NCI-H1048 (cell line): ENCODE results near the gene FSTL4.
"Not testable (repeated sequence)": the region's sequence is repeated elsewhere in the genome, so short reads cannot be mapped to it uniquely, and the experiment has no call there.

Experiments used
- DNase-seq: peaks from one replicate; lab custom pipeline; 2025; lab: John Stamatoyannopoulos, UW

Gene FSTL4

GRCh38 chr5:133403741-133404364 is 208.5 kb downstream of the FSTL4 start:
- DNase-seq: no peak

- DNase-seq: no peak
Measured at GRCh38 chr5:133402775-133403174, 209.6 kb downstream of the FSTL4 start.

GRCh38 chr5:133401731-133402347 is 210.5 kb downstream of the FSTL4 start:
- no peak for DNase-seq

DNA sequence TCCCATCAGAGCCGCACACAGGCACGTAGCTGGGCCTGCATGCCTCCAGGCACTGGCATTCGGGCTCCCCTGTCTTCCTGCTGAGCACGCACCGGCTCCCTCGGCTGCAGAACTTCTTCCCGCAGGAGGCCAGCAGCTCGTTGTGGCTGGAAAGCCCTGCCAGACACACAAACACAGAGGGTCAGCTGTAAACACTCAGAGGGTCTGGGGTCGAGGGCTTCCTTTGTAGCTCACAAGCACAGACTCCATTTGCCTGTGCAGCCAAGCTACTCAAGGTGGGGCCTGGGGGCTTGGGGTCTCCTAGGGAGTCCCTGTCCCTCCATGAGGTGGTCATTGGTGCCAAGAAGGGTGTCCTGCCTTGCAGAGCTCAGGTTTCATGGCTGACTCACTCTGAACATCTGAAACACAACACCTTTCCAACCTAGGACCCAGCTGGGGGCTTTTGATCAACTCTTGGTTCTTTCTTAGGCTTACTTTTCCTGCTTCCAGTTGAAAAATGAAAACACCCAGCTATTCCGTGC is 211.4 kb downstream of the FSTL4 start:
- DNase-seq: no peak

DNA sequence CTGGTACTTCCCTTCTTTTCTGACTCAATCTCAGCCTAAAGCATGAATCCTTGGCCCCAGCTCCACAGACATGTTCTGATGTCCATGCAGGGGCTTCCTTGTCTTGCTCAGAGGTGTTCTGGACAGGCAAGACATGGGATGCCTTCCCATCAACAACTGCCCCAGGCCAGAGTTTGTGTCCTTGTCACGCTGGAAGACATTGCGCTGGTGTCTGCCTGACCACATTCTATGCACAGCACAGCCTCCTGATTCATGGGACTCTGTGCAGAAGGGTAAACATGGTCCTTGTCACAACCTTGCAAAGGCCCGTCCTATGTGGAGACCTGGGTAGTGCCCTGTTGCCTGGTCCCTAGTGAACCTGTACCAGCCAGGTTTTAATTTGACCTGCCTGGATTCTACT is 212.2 kb downstream of the FSTL4 start:
- no peak for DNase-seq

DNA sequence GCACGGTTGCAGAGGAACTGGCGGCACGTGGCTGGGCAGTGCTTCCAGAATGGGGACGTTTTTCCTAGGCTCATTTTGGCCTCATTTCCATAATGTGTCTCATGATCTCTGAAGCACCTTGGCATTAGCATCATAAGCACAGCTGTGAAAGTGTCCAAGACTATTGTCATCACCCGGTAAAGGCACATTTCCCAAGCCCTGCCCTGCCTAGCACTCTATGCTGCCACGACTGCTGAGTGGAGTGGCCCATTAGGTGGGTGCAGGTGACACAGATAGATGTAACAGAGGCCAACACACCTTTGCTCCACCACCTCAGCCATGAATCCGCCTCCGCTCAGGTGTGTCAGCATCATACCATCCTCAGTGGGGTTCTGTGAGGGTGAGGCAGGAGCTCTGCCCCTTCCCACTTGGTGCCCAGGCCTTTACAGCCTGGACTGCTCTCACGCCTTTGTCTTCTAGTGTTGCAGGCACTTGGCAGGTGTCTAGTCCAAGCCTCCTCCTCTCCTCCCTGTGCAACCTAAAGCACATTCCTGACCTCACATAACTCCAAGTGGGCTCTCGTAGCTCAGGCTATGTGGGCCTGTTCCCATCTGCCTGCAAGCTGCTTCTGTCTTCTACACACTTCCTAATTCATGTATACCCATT is 213.0 kb downstream of the FSTL4 start:
- no peak for DNase-seq

GRCh38 chr5:133398646-133399101 is 213.7 kb downstream of the FSTL4 start:
- no peak for DNase-seq

DNA sequence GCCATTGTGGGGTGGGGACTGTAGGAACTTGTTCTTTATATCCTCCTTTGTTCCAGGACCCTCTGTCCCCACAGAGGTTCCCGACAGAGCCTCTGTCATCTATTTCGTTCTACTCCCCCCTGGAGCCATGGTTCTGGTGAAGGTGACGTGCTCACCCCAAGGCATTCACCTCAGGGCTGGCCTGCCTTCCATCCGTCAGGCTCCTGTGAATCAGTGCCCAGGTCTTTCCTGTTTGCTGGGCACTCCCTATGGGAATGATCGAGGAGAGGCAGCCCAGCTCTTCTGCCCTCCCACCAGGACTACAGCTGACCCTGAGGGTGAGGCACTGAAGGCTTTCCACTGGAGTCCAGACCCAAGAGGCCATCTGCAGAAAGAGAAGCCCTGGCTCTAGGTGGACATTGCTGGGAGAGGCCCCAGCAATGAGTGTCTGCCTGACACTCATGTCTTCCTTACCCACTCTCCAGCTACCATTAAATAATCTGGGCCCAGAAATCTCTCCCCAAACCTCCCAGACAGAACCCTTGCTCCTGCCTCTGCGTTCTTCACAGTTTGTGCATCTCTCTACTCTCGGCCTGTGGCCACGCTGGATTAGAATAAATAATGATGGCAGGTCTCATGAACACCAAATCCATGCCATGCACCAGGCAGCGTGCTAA is 214.2 kb downstream of the FSTL4 start:
- no peak for DNase-seq

DNA sequence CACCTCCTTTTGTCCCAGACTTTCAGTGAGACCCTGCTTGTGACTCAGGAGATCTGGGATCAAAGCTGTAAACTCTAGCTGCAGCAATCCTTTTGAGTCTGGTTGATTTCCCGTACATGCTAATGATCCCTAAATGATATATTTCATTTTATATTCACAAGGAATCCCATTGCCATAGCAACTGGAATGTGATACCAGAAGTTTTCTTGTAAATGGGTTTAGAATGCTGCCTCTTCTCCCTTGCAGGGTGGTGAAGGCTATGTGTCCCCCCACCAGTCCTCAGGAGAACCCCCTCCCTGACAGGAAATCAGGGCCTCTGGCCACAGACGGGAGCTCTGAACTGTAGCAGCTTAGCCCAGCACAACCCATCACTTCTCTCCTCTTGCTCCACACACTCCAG is 215.0 kb downstream of the FSTL4 start:
- DNase-seq: no peak

GRCh38 chr5:133396814-133397213 is 215.5 kb downstream of the FSTL4 start:
- DNase-seq: no peak

GRCh38 chr5:133396187-133396741 is 216.1 kb downstream of the FSTL4 start:
- DNase-seq: no peak

GRCh38 chr5:133395207-133395606 is 217.1 kb downstream of the FSTL4 start:
- not testable (repeated sequence) for DNase-seq

DNA sequence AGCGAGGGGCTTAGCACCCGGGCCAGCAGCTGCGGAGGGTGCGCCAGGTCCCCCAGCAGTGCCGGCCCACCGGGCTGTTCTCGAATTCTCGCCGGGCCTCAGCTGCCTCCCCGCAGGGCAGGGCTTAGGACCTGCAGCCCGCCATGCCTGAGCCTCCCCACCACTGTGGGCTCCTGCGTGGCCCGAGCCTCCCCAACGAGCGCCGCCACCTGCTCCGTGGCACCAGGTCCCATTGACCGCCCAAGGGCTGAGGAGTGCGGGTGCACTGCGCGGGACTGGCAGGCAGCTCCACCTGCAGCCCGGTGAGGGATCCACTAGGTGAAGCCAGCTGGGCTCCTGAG is 217.9 kb downstream of the FSTL4 start:
- not testable (repeated sequence) for DNase-seq

GRCh38 chr5:133393776-133394476 is 218.4 kb downstream of the FSTL4 start:
- DNase-seq: no peak

GRCh38 chr5:133392448-133392847 is 219.9 kb downstream of the FSTL4 start:
- no peak for DNase-seq

DNA sequence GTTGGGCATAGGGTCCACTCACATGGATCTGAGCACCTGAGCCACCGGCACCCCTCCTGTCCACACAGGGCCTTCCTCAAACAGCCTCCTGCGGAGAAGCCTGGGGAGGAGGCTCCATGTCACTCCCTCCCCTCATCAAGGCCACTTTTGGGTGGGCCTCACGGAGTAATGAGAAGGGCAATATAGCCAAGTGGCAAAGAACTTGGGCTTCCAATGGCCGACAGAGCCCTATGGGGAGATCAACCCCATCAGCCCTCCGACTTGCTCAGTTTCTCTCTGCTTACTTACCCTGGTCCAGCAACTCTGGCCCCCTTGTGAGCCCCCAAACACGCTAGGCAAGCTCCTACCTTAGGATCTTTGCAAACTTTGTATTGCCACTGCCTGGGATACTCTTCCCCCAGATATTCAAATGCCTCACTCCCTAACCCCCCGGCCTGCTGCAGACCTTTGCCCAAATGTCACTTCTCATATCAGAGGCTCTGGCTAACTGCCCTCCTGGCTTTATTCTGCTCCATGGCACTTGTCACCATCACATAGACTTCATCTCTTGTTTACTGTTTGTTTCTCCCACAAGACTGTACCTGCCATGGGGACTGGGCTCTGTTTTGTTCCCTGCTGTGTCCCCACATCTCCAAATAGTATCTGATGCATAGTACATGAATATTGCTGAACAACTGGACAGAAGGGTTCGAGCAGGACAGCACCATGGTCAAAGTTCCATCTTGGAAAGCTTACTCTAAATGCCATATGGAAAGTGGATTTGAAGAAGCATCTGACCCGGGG is 220.8 kb downstream of the FSTL4 start:
- DNase-seq: no peak

GRCh38 chr5:133390416-133391353 is 221.7 kb downstream of the FSTL4 start:
- DNase-seq: no peak

- DNase-seq: no peak
Measured at GRCh38 chr5:133389066-133389590, 223.2 kb downstream of the FSTL4 start.

DNA sequence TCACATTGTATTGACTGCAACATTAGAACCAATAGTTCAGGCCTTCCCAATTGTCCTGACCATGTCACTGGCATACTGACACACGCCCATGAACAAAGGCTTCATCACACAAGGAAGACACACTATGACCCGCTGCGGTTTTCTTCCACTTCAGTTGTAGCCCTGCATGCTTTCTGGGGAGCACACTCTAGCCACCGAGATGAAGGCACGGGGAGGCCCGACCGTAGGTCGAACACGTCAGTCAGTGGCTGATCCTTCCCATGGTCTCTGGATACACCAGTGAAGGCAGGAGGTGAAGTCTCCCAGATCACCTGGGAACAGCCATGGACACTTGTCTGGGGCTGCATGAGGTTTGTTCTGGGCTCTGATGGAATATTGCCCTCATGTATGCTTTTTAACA is 224.7 kb downstream of the FSTL4 start:
- DNase-seq: no peak

- no peak for DNase-seq
Measured at GRCh38 chr5:133387091-133387490, 225.2 kb downstream of the FSTL4 start.
